HepG2 (cell line): Measurements from ENCODE around the gene KIAA1328. TPM values are rescaled to one million over a fixed set of nuclear protein-coding genes. Genes with fewer than 3 reads are reported as not detected.
A peak's percentile ranks its signal among the peaks of the same experiment; 100 is the strongest.

Source experiments
- ARHGAP35 ChIP-seq: sonication (generic); formaldehyde crosslinking; IDR thresholded peaks from 2 replicates; pipeline ENCODE4 v1.9.0; 2022; ENCODE audit warnings: mild to moderate bottlenecking, inconsistent platforms, moderate library complexity, missing genetic modification reagents, borderline replicate concordance
- ATM ChIP-seq: fragments of 450-650 bp; IDR thresholded peaks from 2 replicates; pipeline ENCODE4 v1.7.1; 2017; ENCODE audit warnings: mild to moderate bottlenecking, borderline replicate concordance
- GATA4 ChIP-seq: sonication (generic); IDR thresholded peaks from 2 replicates; pipeline ENCODE4 v1.6.1; 2016; ENCODE audit warnings: antibody characterized with exemption, low read depth, borderline replicate concordance
- HDAC1 ChIP-seq: sonication (generic); formaldehyde crosslinking; IDR thresholded peaks from 2 replicates; pipeline ENCODE4 v1.5.1; 2020; ENCODE audit warnings: mild to moderate bottlenecking, missing genetic modification reagents
- HNRNPLL ChIP-seq: fragments of 200-400 bp; formaldehyde crosslinking; IDR thresholded peaks from 2 replicates; pipeline ENCODE4 v1.6.1; 2017; ENCODE audit warnings: mild to moderate bottlenecking, low read depth, low read length; ENCODE audit not compliant: poor library complexity, severe bottlenecking
- HOXA5 ChIP-seq: sonication (generic); formaldehyde crosslinking; IDR thresholded peaks from 2 replicates; pipeline ENCODE4 v1.4.0; 2020; ENCODE audit warnings: missing genetic modification reagents
- IKZF5 ChIP-seq: IDR thresholded peaks from 2 replicates; pipeline ENCODE4 v1.6.1; 2018; ENCODE audit warnings: missing genetic modification reagents, mild to moderate bottlenecking, missing compliant biosample characterization
- SP2 ChIP-seq: sonication (generic); formaldehyde crosslinking; IDR thresholded peaks from 2 replicates; pipeline ENCODE4 v1.5.1; 2020; ENCODE audit warnings: mild to moderate bottlenecking, missing genetic modification reagents
- SRY ChIP-seq: sonication (generic); formaldehyde crosslinking; IDR thresholded peaks from 2 replicates; pipeline ENCODE4 v1.8.0; 2022; ENCODE audit warnings: mild to moderate bottlenecking, missing genetic modification reagents
- STAG1 ChIP-seq: sonication (generic); formaldehyde crosslinking; IDR thresholded peaks from 2 replicates; pipeline ENCODE4 v1.4.0; 2020; ENCODE audit warnings: missing genetic modification reagents
- TERF1 ChIP-seq: sonication (generic); formaldehyde crosslinking; IDR thresholded peaks from 2 replicates; pipeline ENCODE4 v1.8.0; 2022; ENCODE audit warnings: mild to moderate bottlenecking, missing genetic modification reagents, moderate library complexity
- ZNF614 ChIP-seq: IDR thresholded peaks from 2 replicates; pipeline ENCODE4 v1.6.1; 2018; ENCODE audit warnings: missing biosample characterization, missing genetic modification reagents, inconsistent platforms, borderline replicate concordance
- ZNF672 ChIP-seq: sonication (generic); formaldehyde crosslinking; IDR thresholded peaks from 2 replicates; pipeline ENCODE4 v1.8.1; 2022; ENCODE audit warnings: missing genetic modification reagents
- ZSCAN29 ChIP-seq: sonication (generic); formaldehyde crosslinking; conservative IDR thresholded peaks from 2 replicates; pipeline ENCODE4 v1.4.0; 2020; ENCODE audit warnings: mild to moderate bottlenecking, missing genetic modification reagents
- polyA plus RNA-seq, 8 experiments: library from polyadenylated mRNA; depleted of rRNA in 3 of 8; stranded (reverse) in 7 of 8; unstranded in 1 of 8; fragments of >200 nt; fragmentation: Illumina TruSeq in 4 of 8; extraction: Trizol in 4 of 8; gene quantifications; 2 replicates each; pipeline versions ENCODE4 v1.2.1 to v1.2.3, GENCODE V29; 2011 to 2016; ENCODE audit warnings: low read depth in 4 of 8, missing spikeins in 1 of 8, mixed read lengths in 1 of 8; ENCODE audit not compliant: insufficient read depth in 1 of 8
- total RNA-seq, 5 experiments: library from RNA; depleted of rRNA; stranded (reverse); fragments of >200 nt; fragmentation: Illumina TruSeq; extraction: Trizol; gene quantifications; 2 replicates each; pipeline ENCODE4 v1.2.3, GENCODE V29; 2016; ENCODE audit warnings: low read depth in 1 of 5
- TF ChIP-seq, protein P1 (sequence below): sonication (generic); formaldehyde crosslinking; IDR thresholded peaks from 2 replicates; pipeline ENCODE4 v1.5.0; 2020; ENCODE audit warnings: mild to moderate bottlenecking, missing genetic modification reagents, borderline replicate concordance
- TF ChIP-seq, protein P2 (sequence below): sonication (generic); formaldehyde crosslinking; IDR thresholded peaks from 2 replicates; pipeline ENCODE4 v1.4.0; 2020; ENCODE audit warnings: missing genetic modification reagents

KIAA1328 gene
- total and polyA plus RNA-seq, 2 of the 13 experiments (the other 11 are each of a cell fraction or from before 2014, with no cell fraction given) = 4.1 to 6.0 TPM

DNA sequence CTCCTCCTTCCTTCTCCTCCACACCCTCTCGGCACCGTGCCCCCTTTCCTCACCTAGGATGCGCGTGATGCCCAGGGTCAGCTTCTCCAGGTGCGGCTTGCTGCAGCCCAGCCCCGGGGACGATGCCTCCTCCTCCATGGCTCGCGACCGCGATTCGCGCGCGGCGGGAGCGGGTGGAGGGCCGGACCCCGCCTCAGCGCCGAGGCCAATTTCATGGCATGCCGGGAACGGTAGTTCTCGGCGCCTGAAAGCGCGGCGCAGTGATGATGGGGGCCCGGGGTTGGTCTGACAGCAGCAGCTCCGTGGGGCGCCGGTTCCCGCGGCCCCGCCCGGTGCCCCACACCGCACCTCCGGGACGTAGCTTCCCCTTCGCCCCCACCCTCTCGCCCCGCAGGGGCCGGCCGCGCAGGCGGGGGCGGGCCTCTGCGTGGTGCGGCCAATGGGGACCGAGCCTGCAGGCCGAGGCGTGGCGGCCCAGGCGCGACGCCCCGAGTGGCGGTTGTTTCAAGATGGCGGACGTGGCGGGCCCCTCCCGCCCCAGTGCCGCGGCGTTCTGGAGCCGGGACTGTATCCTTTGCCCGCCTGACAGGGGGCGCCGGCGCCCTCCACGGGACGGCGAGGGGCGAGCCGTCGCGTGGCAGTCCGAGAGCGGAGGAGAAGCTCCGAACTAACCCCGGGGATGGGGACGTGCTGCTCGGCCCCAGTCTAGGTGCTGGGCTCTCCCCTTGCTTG lies at the start of gene KIAA1328, which contains the start of gene TPGS2 (continued):
- TF ChIP-seq, protein P1, sequence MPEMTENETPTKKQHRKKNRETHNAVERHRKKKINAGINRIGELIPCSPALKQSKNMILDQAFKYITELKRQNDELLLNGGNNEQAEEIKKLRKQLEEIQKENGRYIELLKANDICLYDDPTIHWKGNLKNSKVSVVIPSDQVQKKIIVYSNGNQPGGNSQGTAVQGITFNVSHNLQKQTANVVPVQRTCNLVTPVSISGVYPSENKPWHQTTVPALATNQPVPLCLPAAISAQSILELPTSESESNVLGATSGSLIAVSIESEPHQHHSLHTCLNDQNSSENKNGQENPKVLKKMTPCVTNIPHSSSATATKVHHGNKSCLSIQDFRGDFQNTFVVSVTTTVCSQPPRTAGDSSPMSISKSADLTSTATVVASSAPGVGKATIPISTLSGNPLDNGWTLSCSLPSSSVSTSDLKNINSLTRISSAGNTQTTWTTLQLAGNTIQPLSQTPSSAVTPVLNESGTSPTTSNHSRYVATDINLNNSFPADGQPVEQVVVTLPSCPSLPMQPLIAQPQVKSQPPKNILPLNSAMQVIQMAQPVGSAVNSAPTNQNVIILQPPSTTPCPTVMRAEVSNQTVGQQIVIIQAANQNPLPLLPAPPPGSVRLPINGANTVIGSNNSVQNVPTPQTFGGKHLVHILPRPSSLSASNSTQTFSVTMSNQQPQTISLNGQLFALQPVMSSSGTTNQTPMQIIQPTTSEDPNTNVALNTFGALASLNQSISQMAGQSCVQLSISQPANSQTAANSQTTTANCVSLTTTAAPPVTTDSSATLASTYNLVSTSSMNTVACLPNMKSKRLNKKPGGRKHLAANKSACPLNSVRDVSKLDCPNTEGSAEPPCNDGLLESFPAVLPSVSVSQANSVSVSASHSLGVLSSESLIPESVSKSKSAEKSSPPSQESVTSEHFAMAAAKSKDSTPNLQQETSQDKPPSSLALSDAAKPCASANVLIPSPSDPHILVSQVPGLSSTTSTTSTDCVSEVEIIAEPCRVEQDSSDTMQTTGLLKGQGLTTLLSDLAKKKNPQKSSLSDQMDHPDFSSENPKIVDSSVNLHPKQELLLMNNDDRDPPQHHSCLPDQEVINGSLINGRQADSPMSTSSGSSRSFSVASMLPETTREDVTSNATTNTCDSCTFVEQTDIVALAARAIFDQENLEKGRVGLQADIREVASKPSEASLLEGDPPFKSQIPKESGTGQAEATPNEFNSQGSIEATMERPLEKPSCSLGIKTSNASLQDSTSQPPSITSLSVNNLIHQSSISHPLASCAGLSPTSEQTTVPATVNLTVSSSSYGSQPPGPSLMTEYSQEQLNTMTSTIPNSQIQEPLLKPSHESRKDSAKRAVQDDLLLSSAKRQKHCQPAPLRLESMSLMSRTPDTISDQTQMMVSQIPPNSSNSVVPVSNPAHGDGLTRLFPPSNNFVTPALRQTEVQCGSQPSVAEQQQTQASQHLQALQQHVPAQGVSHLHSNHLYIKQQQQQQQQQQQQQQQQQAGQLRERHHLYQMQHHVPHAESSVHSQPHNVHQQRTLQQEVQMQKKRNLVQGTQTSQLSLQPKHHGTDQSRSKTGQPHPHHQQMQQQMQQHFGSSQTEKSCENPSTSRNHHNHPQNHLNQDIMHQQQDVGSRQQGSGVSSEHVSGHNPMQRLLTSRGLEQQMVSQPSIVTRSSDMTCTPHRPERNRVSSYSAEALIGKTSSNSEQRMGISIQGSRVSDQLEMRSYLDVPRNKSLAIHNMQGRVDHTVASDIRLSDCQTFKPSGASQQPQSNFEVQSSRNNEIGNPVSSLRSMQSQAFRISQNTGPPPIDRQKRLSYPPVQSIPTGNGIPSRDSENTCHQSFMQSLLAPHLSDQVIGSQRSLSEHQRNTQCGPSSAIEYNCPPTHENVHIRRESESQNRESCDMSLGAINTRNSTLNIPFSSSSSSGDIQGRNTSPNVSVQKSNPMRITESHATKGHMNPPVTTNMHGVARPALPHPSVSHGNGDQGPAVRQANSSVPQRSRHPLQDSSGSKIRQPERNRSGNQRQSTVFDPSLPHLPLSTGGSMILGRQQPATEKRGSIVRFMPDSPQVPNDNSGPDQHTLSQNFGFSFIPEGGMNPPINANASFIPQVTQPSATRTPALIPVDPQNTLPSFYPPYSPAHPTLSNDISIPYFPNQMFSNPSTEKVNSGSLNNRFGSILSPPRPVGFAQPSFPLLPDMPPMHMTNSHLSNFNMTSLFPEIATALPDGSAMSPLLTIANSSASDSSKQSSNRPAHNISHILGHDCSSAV (CRISPR knock-in tag) = no peak
- TF ChIP-seq ATM (no peak), IKZF5 (CRISPR knock-in tag) (no peak; the same call in 1 of the 2 replicates), SP2 (CRISPR knock-in tag) (peak; percentile 80), STAG1 (CRISPR knock-in tag) (0 out of 2 replicates have a peak, but pooled peaks have one; percentile 4), HNRNPLL (peak; percentile 62), TERF1 (CRISPR knock-in tag) (0 out of 2 replicates have a peak, but pooled peaks have one; percentile 34), HOXA5 (CRISPR knock-in tag) (0 out of 2 replicates have a peak, but pooled peaks have one; percentile 3), GATA4 (peak; percentile 14; the same call in 1 of the 2 replicates), ZNF672 (no peak), ARHGAP35 (CRISPR knock-in tag) (no peak; the same call in 1 of the 2 replicates), ZNF614 (peak; percentile 26; the same call in 1 of the 2 replicates), ZSCAN29 (CRISPR knock-in tag) (peak; percentile 73), SRY (CRISPR knock-in tag) (peak; percentile 30; the same call in 1 of the 2 replicates), HDAC1 (CRISPR knock-in tag) (peak; percentile 89)
- TF ChIP-seq, protein P2, sequence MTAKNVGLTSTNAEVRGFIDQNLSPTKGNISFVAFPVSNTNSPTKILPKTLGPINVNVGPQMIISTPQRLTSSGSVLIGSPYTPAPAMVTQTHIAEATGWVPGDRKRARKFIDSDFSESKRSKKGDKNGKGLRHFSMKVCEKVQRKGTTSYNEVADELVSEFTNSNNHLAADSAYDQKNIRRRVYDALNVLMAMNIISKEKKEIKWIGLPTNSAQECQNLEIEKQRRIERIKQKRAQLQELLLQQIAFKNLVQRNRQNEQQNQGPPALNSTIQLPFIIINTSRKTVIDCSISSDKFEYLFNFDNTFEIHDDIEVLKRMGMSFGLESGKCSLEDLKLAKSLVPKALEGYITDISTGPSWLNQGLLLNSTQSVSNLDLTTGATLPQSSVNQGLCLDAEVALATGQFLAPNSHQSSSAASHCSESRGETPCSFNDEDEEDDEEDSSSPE (CRISPR knock-in tag) = peak; percentile 89; the same call in 1 of the 2 replicates
